Vagina (tissue), 2 donors: Measurements from ENCODE around the gene UBIAD1. TPM values are rescaled to one million over a fixed set of nuclear protein-coding genes. Genes with fewer than 3 reads are reported as not detected.

Source experiments
- DNase-seq, 2 donors: peaks; one replicate each; pipeline ENCODE4 v3.0.0-alpha.2; 2017; ENCODE audit errors: extremely low spot score in 2 of 2
- H3K27ac ChIP-seq: fragments of 200-600 bp; sonication (generic); one replicate; pipeline ENCODE4 v1.5.1; 2019
- H3K27me3 ChIP-seq: fragments of 200-600 bp; sonication (generic); one replicate; pipeline ENCODE4 v1.5.1; 2019
- H3K36me3 ChIP-seq, 2 donors: fragments of 200-600 bp; sonication (generic); one replicate each; pipeline ENCODE4 v1.5.1; 2017 to 2019
- H3K4me1 ChIP-seq: fragments of 200-600 bp; sonication (generic); one replicate; pipeline ENCODE4 v1.5.1; 2019
- H3K4me3 ChIP-seq, 2 donors: fragments of 200-600 bp; sonication (generic); 1 replicate in 1 of 2; 2 replicates in 1 of 2; pipeline ENCODE4 v1.5.1; 2016 to 2019
- H3K9me3 ChIP-seq: fragments of 200-600 bp; sonication (generic); one replicate; pipeline ENCODE4 v1.5.1; 2019
- POLR2A ChIP-seq, 2 donors: fragments of 450-650 bp; IDR thresholded peaks; one replicate each; pipeline ENCODE4 v1.6.1; 2017; ENCODE audit warnings: antibody characterized with exemption in 2 of 2, mild to moderate bottlenecking in 2 of 2, moderate library complexity in 2 of 2
- POLR2AphosphoS5 ChIP-seq, 2 donors: sonication (generic); formaldehyde crosslinking; IDR thresholded peaks; one replicate each; pipeline ENCODE4 v1.9.0; 2017; ENCODE audit warnings: antibody characterized with exemption in 2 of 2, mild to moderate bottlenecking in 2 of 2, low read depth in 1 of 2; ENCODE audit not compliant: insufficient read depth in 1 of 2
- intact Hi-C: fragments of 100-400 bp; cut with DNase I; formaldehyde crosslinking; loops from one replicate; pipeline ENCODE4 v1.15.1; 2023
- total RNA-seq: library from RNA; depleted of rRNA; stranded (reverse); fragments of >200 nt; gene quantifications from one replicate; pipeline ENCODE4 v1.2.3, GENCODE V29; 2016
- TF ChIP-seq, protein P1 (sequence below), 3 experiments: fragments of 450-650 bp in 2 of 3; fragments of 200-600 bp in 1 of 3; sonication (generic) in 1 of 3; IDR thresholded peaks; one replicate each; pipeline ENCODE4 v1.5.1; 2017 to 2019; ENCODE audit warnings: antibody characterized with exemption in 3 of 3, mild to moderate bottlenecking in 2 of 3, moderate library complexity in 2 of 3

UBIAD1 gene
- total RNA-seq, 1 donor from 2014 or later: 8.6 TPM

DNA sequence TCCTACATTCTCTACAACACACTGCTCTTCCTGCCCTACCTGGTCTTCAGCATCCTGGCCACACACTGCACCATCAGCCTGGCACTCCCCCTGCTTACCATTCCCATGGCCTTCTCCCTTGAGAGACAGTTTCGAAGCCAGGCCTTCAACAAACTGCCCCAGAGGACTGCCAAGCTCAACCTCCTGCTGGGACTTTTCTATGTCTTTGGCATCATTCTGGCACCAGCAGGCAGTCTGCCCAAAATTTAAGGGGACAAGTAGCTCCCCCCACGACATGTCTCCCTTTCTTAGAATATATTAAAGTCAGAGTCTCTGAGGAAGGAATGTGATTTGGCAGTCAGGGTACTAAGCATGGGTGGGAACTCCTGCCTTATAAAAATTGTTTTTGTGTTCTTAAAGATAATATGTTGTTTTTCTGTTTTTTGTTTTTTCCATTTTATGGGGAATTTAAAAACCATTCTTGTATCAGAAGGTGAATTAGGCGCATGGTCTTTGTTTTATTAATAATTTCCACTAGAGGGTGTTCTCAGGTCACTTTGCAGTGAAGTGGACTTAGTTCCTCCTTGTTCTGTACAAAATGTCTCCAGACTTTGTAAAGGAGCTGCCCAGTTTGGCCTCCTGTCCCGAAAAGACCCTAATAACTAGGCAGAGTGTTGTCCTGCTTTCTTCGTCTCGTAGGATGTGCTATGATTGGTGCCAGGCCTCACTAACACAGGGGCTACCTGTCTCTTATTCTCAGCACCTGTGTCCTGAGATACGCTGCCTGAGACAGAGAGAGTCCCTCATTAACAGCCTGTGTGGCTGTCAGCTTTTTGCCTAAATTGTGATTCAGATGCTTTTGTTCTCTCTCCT is 13.1 kb downstream of the UBIAD1 start:
- Histone ChIP-seq H3K27me3 (no peaks in the 10 kb centered on the region), H3K36me3 (peaks cover 0 to 8% of the 10 kb centered on the region in 2 donors), H3K27ac (no peak overlapping the region), H3K4me1 (no peaks in the 10 kb centered on the region), H3K9me3 (no peaks in the 10 kb centered on the region), H3K4me3 (no peak overlapping the region)
- no peak for TF ChIP-seq POLR2AphosphoS5 (IDR thresholded peaks at IDR 0.05; ENCODE audit: insufficient read depth in 1 of 2, low read depth in 1 of 2)
- TF ChIP-seq, protein P1, sequence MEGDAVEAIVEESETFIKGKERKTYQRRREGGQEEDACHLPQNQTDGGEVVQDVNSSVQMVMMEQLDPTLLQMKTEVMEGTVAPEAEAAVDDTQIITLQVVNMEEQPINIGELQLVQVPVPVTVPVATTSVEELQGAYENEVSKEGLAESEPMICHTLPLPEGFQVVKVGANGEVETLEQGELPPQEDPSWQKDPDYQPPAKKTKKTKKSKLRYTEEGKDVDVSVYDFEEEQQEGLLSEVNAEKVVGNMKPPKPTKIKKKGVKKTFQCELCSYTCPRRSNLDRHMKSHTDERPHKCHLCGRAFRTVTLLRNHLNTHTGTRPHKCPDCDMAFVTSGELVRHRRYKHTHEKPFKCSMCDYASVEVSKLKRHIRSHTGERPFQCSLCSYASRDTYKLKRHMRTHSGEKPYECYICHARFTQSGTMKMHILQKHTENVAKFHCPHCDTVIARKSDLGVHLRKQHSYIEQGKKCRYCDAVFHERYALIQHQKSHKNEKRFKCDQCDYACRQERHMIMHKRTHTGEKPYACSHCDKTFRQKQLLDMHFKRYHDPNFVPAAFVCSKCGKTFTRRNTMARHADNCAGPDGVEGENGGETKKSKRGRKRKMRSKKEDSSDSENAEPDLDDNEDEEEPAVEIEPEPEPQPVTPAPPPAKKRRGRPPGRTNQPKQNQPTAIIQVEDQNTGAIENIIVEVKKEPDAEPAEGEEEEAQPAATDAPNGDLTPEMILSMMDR (IDR thresholded peaks at IDR 0.05): no peak
- no peak for TF ChIP-seq POLR2A (IDR thresholded peaks at IDR 0.05)
- intact Hi-C loops: no loop called here
- no peak for DNase-seq

DNA sequence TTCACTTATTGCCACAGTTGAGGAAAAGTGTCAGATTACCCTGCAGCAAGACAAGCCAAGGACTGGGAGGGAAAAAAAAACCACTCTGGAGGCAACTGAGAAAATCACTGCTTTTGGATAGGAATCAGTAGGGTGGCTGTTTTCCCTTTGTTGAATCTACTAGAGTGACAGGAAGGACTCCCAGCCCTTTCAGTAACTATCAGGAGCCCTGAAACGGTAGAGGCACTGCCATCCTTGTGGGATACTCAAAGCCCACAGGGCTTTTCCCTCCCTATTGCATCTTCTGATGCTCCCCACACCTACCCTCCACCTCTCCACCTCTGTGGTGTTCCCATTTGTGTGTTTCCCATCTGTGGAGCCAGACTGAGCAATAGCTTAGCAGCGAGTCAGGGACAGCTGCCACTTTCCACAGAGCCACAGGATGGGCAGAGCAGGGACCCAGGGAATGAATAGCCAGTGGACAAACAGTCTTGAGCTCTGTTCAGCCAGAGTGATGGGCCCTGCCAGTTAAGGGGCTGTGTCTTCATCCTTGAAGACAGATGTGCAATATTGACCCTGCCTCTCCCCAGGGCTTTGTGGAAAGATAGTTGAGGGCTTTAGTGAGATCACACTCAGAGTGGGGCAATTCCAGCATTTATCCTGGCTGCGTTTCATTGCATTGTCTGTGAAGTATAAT is 13.9 kb downstream of the UBIAD1 start:
- H3K4me3 ChIP-seq: no peak overlapping the region
- H3K27ac ChIP-seq: no peak overlapping the region
- peaks cover 0 to 8% of the 10 kb centered on the region in 2 donors for H3K36me3 ChIP-seq
- intact Hi-C loops: no loop called here
- no peak for TF ChIP-seq POLR2AphosphoS5 (IDR thresholded peaks at IDR 0.05; ENCODE audit: insufficient read depth in 1 of 2, low read depth in 1 of 2)
- no peak for TF ChIP-seq POLR2A (IDR thresholded peaks at IDR 0.05)
- TF ChIP-seq, protein P1 (IDR thresholded peaks at IDR 0.05): no peak
- no peaks in the 10 kb centered on the region for H3K27me3 ChIP-seq
- no peaks in the 10 kb centered on the region for H3K9me3 ChIP-seq
- no peak for DNase-seq
- H3K4me1 ChIP-seq: no peaks in the 10 kb centered on the region

DNA sequence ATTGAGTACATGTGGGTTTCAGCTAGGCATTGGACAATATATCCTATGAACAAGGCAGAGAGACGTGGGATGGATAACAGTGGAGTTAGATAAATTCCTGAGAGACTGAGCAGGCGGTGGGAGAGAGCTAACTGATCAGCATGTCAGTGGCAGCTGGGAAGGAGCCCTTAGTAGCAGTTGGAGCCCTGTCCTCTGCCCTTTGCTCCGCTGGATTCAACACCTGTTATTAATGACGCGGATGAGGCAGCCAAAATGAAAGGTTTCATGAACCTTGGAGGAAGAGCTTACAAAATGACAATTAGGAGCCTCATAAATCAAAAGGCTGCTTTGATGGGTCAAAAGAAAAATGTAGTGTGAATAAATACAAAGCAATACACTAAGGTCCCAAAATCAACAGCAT is 16.1 kb downstream of the UBIAD1 start:
- no peak overlapping the region for H3K27ac ChIP-seq
- peaks cover 0 to 8% of the 10 kb centered on the region in 2 donors for H3K36me3 ChIP-seq
- H3K4me3 ChIP-seq: no peak overlapping the region
- H3K27me3 ChIP-seq: no peaks in the 10 kb centered on the region
- intact Hi-C loops: no loop called here
- no peak for TF ChIP-seq POLR2AphosphoS5 (IDR thresholded peaks at IDR 0.05; ENCODE audit: insufficient read depth in 1 of 2, low read depth in 1 of 2)
- TF ChIP-seq POLR2A (IDR thresholded peaks at IDR 0.05): no peak
- TF ChIP-seq, protein P1 (IDR thresholded peaks at IDR 0.05): no peak
- H3K4me1 ChIP-seq: no peaks in the 10 kb centered on the region
- no peak for DNase-seq
- H3K9me3 ChIP-seq: no peaks in the 10 kb centered on the region

DNA sequence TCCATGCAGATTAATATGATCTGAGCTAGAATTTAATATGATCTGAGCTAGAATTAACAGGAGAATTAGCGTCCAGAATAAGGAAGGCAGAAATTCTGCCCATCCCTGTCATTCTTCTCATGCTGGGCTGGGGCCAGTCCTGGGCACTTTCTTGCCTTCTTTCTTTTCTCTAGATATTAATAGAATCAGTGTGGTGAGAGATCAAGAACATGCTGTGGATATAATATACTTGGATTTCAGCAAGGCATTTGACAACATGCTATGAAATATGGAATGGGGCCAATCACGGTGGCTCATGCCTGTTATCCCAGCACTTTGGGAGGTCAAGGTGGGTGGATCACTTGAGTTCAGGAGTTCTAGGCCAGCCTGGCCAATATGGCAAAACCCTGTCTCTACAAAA is 18.1 kb downstream of the UBIAD1 start:
- intact Hi-C loops: no loop called here
- peaks cover 0 to 12% of the 10 kb centered on the region in 2 donors for H3K36me3 ChIP-seq
- H3K4me1 ChIP-seq: no peaks in the 10 kb centered on the region
- H3K27me3 ChIP-seq: no peaks in the 10 kb centered on the region
- H3K9me3 ChIP-seq: no peaks in the 10 kb centered on the region
- TF ChIP-seq, protein P1 (IDR thresholded peaks at IDR 0.05): no peak
- TF ChIP-seq POLR2A (IDR thresholded peaks at IDR 0.05): no peak
- no peak for TF ChIP-seq POLR2AphosphoS5 (IDR thresholded peaks at IDR 0.05; ENCODE audit: insufficient read depth in 1 of 2, low read depth in 1 of 2)
- DNase-seq: no peak
- H3K4me3 ChIP-seq: no peak overlapping the region
- H3K27ac ChIP-seq: no peak overlapping the region

DNA sequence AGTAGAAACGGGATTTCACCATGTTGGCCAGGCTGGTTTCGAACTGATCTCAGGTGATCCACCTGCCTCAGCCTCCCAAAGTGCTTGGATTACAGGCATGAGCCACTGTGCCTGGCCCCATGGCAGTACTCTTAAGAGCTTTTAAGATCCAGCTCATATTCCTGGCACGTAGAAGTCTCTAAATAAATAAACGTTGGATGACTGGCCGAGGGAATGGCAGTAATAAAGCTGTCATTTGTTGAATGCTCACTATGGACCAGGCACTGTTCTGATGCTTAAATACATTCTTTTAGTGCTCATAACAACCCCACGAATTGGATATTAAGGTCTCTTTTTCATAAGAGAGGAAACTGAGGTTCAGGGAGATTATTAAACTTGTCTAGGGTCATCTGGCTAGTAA is 20.9 kb downstream of the UBIAD1 start:
- H3K36me3 ChIP-seq: peaks cover 0 to 11% of the 10 kb centered on the region in 2 donors
- intact Hi-C loops: no loop called here

More for the DNA sequence above, 20.9 kb downstream of the UBIAD1 start:
- no peak overlapping the region for H3K27ac ChIP-seq
- no peaks in the 10 kb centered on the region for H3K9me3 ChIP-seq
- no peaks in the 10 kb centered on the region for H3K27me3 ChIP-seq
- no peak for DNase-seq
- H3K4me3 ChIP-seq: no peak overlapping the region
- TF ChIP-seq POLR2A (IDR thresholded peaks at IDR 0.05) (no peak), POLR2AphosphoS5 (IDR thresholded peaks at IDR 0.05; ENCODE audit: insufficient read depth in 1 of 2, low read depth in 1 of 2) (no peak)
- TF ChIP-seq, protein P1 (IDR thresholded peaks at IDR 0.05): no peak
- H3K4me1 ChIP-seq: no peaks in the 10 kb centered on the region
